Testis (tissue), 2 donors: ENCODE results near the gene BBC3.

Experiments
- CTCF ChIP-seq, 3 experiments: fragments of 450-650 bp in 2 of 3; fragments of 200-600 bp in 1 of 3; sonication (generic) in 1 of 3; IDR thresholded peaks; one replicate each; pipeline ENCODE4 v1.5.1; 2016 to 2019; ENCODE audit warnings: antibody characterized with exemption in 3 of 3, mild to moderate bottlenecking in 2 of 3, moderate library complexity in 1 of 3
- POLR2A ChIP-seq: fragments of 450-650 bp; IDR thresholded peaks from one replicate; pipeline ENCODE4 v1.6.1; 2017; ENCODE audit warnings: antibody characterized with exemption, mild to moderate bottlenecking, moderate library complexity

DNA sequence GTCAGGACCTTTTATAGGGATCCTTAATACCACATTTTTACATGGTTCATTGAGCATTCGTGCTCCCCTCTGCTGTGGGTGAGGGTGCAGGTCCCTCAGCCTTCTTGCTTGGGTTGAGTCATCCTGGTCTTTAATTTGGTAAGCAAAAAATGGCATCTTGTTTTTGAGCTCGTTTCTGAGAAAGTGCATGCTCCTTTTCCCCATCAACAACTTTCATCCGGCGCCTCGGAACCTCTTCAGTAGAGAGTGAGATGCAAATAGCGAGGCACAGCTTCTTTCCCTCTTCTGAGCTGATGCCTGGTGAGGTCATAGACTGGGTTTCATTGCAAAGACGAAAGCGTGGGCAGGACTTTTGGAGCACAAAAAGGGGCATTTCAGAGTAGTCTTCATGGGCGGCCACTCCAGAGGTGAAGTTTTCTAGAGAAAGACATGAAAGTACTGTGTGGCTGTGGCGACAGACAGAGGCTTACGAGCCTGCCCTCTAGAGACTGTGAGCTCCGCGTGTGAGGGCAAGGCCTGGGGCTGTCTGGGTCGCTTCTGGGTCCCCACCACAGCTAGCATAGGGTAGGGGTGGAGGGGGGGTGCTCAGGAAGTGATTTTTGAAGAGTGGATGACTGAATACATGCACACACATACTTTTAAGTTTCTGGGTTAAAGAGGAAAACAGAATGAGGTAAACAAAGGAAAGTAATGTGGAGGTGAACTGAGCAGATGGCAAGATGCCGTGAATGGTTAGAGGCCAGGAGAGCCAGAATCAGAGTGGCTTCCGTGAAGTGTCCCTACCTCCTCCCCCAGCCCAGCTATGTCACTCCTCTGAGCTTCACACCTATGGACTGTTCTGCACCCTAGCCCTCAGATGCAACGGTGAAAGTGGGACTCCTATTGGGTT is 44.3 kb downstream of the BBC3 start:
- TF ChIP-seq CTCF (IDR thresholded peaks at IDR 0.05): no peak
- TF ChIP-seq POLR2A: no peak
